ENCODE results near the gene RCSD1.

RCSD1 gene

DNA sequence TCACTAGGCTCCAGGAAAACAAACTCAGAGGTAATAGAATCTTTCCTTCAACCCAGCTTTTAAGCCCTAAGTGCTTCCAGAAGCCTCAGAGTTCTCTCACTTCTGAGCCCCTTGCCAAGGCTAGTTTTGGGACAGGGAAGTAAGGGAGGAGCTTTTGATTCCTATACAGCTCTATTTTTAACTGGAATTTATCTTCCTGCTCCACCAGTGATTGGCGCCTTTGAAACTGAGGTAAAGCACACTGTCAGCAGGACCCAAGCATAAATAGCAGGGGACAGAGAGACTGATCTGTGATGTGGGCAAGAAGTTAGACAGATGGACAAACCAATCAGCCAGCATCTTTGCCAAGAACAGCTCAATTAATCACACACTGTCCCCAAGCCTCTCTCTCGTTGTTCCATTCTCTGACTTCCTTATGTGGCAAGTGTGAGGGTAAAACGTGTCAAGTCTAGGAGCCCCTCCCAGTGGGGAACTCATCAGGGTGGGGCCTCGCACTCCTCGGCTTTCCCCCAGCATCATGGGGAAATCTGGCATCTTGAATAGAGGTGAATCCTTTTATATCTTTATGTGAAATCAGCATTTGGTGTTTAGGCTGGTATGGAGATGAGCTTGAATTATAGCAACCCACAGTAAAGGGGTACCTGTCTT is 51.5 kb downstream of the RCSD1 start:
- TF ChIP-seq EP300 (IDR thresholded peaks at IDR 0.05; ENCODE audit: borderline replicate concordance) (no peak), TEAD4 (IDR thresholded peaks at IDR 0.05) (no peak), TCF12 (IDR thresholded peaks at IDR 0.05; ENCODE audit: low read depth) (no peak), TAF1 (IDR thresholded peaks at IDR 0.05; ENCODE audit: low read depth) (no peak), RAD21 (IDR thresholded peaks at IDR 0.05; ENCODE audit: low read depth) (no peak), REST (IDR thresholded peaks at IDR 0.05; ENCODE audit: low read depth) (no peak), CEBPB (IDR thresholded peaks at IDR 0.05) (no peak), EGR1 (IDR thresholded peaks at IDR 0.05) (no peak), ZBTB7A (IDR thresholded peaks at IDR 0.05; ENCODE audit: low read depth) (no peak), FOXM1 (IDR thresholded peaks at IDR 0.05; ENCODE audit: borderline replicate concordance, low read depth) (no peak), CREB1 (IDR thresholded peaks at IDR 0.05; ENCODE audit: low read depth) (no peak), NFIC (IDR thresholded peaks at IDR 0.05) (no peak)
- TF ChIP-seq, protein P1, sequence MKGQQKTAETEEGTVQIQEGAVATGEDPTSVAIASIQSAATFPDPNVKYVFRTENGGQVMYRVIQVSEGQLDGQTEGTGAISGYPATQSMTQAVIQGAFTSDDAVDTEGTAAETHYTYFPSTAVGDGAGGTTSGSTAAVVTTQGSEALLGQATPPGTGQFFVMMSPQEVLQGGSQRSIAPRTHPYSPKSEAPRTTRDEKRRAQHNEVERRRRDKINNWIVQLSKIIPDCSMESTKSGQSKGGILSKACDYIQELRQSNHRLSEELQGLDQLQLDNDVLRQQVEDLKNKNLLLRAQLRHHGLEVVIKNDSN (IDR thresholded peaks at IDR 0.05) = no peak
- TF ChIP-seq, protein P2, sequence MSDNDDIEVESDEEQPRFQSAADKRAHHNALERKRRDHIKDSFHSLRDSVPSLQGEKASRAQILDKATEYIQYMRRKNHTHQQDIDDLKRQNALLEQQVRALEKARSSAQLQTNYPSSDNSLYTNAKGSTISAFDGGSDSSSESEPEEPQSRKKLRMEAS (IDR thresholded peaks at IDR 0.05) = no peak

GRCh38 chr1:167683226-167683625 is 53.2 kb downstream of the RCSD1 start:
- no peak for TF ChIP-seq RAD21 (IDR thresholded peaks at IDR 0.05; ENCODE audit: low read depth)
- TF ChIP-seq TEAD4 (IDR thresholded peaks at IDR 0.05) = no peak
- TF ChIP-seq CEBPB (IDR thresholded peaks at IDR 0.05) = no peak
- TF ChIP-seq EGR1 (IDR thresholded peaks at IDR 0.05) = no peak
- no peak for TF ChIP-seq FOXM1 (IDR thresholded peaks at IDR 0.05; ENCODE audit: borderline replicate concordance, low read depth)
- no peak for TF ChIP-seq ZBTB7A (IDR thresholded peaks at IDR 0.05; ENCODE audit: low read depth)
- TF ChIP-seq, protein P1 (IDR thresholded peaks at IDR 0.05) = no peak
- TF ChIP-seq, protein P2 (IDR thresholded peaks at IDR 0.05) = no peak
- TF ChIP-seq REST (IDR thresholded peaks at IDR 0.05; ENCODE audit: low read depth) = no peak

- TF ChIP-seq TEAD4 (IDR thresholded peaks at IDR 0.05) (no peak), EGR1 (IDR thresholded peaks at IDR 0.05) (no peak), REST (IDR thresholded peaks at IDR 0.05; ENCODE audit: low read depth) (no peak), CEBPB (IDR thresholded peaks at IDR 0.05) (no peak), EP300 (IDR thresholded peaks at IDR 0.05; ENCODE audit: borderline replicate concordance) (no peak), CREB1 (IDR thresholded peaks at IDR 0.05; ENCODE audit: low read depth) (no peak), RAD21 (IDR thresholded peaks at IDR 0.05; ENCODE audit: low read depth) (no peak), FOXM1 (IDR thresholded peaks at IDR 0.05; ENCODE audit: borderline replicate concordance, low read depth) (no peak)
- TF ChIP-seq, protein P2 (IDR thresholded peaks at IDR 0.05) = no peak
Observed at GRCh38 chr1:167683641-167684502, 53.8 kb downstream of the RCSD1 start.

GRCh38 chr1:167685844-167686243 is 55.8 kb downstream of the RCSD1 start:
- TF ChIP-seq, protein P2 (IDR thresholded peaks at IDR 0.05) = no peak
- TF ChIP-seq FOXM1 (IDR thresholded peaks at IDR 0.05; ENCODE audit: borderline replicate concordance, low read depth) (no peak), EGR1 (IDR thresholded peaks at IDR 0.05) (no peak), REST (IDR thresholded peaks at IDR 0.05; ENCODE audit: low read depth) (no peak), YY1 (IDR thresholded peaks at IDR 0.05; ENCODE audit: low read depth) (no peak), EP300 (IDR thresholded peaks at IDR 0.05; ENCODE audit: borderline replicate concordance) (no peak), CEBPB (IDR thresholded peaks at IDR 0.05) (no peak), TCF12 (IDR thresholded peaks at IDR 0.05; ENCODE audit: low read depth) (no peak), RAD21 (IDR thresholded peaks at IDR 0.05; ENCODE audit: low read depth) (no peak), NFIC (IDR thresholded peaks at IDR 0.05) (no peak), ZBTB7A (IDR thresholded peaks at IDR 0.05; ENCODE audit: low read depth) (no peak), CREB1 (IDR thresholded peaks at IDR 0.05; ENCODE audit: low read depth) (no peak), TEAD4 (IDR thresholded peaks at IDR 0.05) (no peak), TAF1 (IDR thresholded peaks at IDR 0.05; ENCODE audit: low read depth) (no peak)
- TF ChIP-seq, protein P1 (IDR thresholded peaks at IDR 0.05) = no peak
